Prostate gland (tissue), 2 donors: ENCODE data around the gene UBAC2. TPM values are rescaled to one million over a fixed set of nuclear protein-coding genes. Genes with fewer than 3 reads are reported as not detected.

Experiments used
- DNase-seq: peaks from one replicate; pipeline ENCODE4 v3.0.0-alpha.2; 2019; ENCODE audit warnings: low spot score
- H3K27ac ChIP-seq, 2 donors: fragments of 200-600 bp; sonication (generic); 2 replicates each; pipeline ENCODE4 v1.5.1; 2017 to 2019
- H3K27me3 ChIP-seq: fragments of 200-600 bp; sonication (generic); replicated peaks from 2 replicates; pipeline ENCODE4 v1.5.1; 2019; ENCODE audit not compliant: insufficient read depth
- H3K36me3 ChIP-seq, 2 donors: fragments of 200-600 bp; sonication (generic); 1 replicate in 1 of 2; 2 replicates in 1 of 2; pipeline versions ENCODE4 v1.5.1 to v1.8.1; 2017 to 2019
- H3K4me1 ChIP-seq: fragments of 200-600 bp; sonication (generic); replicated peaks from 2 replicates; pipeline ENCODE4 v1.5.1; 2019
- H3K4me3 ChIP-seq, 2 donors: fragments of 200-600 bp; sonication (generic); 2 replicates each; pipeline ENCODE4 v1.5.1; 2017 to 2019
- H3K9me3 ChIP-seq: fragments of 200-600 bp; sonication (generic); 2 replicates; pipeline ENCODE4 v1.5.1; 2017
- POLR2A ChIP-seq: fragments of 450-650 bp; IDR thresholded peaks from one replicate; pipeline ENCODE4 v1.6.1; 2016; ENCODE audit warnings: antibody characterized with exemption, mild to moderate bottlenecking
- POLR2AphosphoS5 ChIP-seq: sonication (generic); formaldehyde crosslinking; IDR thresholded peaks from one replicate; pipeline ENCODE4 v1.6.1; 2017; ENCODE audit warnings: antibody characterized with exemption
- WGBS: methylation state at CpG from one replicate; pipeline ENCODE4 v1.1.5; 2018; 5-methylcytosine and 5-hydroxymethylcytosine counted together
- intact Hi-C: fragments of 100-400 bp; cut with DNase I; formaldehyde crosslinking; loops from one replicate; pipeline ENCODE4 v1.14.2; 2022
- total RNA-seq, 2 donors: library from RNA; depleted of rRNA; stranded (reverse); fragments of >200 nt; gene quantifications; one replicate each; pipeline ENCODE4 v1.1.0, GENCODE V29; 2016
- TF ChIP-seq, protein P1 (sequence below), 4 experiments: fragments of 200-600 bp in 2 of 4; fragments of 450-650 bp in 2 of 4; sonication (generic) in 2 of 4; IDR thresholded peaks; 1 replicate in 3 of 4; 2 replicates in 1 of 4; pipeline ENCODE4 v1.5.1; 2016 to 2019; ENCODE audit warnings: antibody characterized with exemption in 4 of 4, mild to moderate bottlenecking in 2 of 4, moderate library complexity in 2 of 4

The UBAC2 gene
- total RNA-seq, 2 donors from 2014 or later, result 60.7 to 86.9 TPM

DNA sequence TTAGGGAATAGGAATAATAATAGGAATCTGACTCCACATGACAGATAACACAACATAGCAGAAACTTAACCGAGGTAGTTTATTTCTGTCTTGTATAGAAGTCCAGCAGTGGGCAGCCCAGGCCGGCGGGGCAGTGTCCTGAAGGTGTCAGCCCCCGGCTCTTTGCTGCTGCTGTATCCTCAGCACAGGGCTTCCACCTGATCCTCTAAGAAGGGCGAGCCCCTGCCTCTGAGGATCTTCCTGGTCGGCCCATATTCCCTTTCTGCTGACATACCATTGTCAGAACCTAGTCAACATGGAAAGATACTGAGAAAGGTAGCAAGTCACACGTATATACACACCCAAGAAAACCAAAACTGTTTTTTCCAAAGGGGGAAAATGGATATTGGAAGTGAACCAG is 162.7 kb downstream of the UBAC2 start:
- 86% methylated on average over 7 of the region's 7 CpGs for WGBS
- no peaks in the 10 kb centered on the region for H3K9me3 ChIP-seq
- TF ChIP-seq, protein P1, sequence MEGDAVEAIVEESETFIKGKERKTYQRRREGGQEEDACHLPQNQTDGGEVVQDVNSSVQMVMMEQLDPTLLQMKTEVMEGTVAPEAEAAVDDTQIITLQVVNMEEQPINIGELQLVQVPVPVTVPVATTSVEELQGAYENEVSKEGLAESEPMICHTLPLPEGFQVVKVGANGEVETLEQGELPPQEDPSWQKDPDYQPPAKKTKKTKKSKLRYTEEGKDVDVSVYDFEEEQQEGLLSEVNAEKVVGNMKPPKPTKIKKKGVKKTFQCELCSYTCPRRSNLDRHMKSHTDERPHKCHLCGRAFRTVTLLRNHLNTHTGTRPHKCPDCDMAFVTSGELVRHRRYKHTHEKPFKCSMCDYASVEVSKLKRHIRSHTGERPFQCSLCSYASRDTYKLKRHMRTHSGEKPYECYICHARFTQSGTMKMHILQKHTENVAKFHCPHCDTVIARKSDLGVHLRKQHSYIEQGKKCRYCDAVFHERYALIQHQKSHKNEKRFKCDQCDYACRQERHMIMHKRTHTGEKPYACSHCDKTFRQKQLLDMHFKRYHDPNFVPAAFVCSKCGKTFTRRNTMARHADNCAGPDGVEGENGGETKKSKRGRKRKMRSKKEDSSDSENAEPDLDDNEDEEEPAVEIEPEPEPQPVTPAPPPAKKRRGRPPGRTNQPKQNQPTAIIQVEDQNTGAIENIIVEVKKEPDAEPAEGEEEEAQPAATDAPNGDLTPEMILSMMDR (IDR thresholded peaks at IDR 0.05), result no peak
- no peak for TF ChIP-seq POLR2A
- no peak for TF ChIP-seq POLR2AphosphoS5

DNA sequence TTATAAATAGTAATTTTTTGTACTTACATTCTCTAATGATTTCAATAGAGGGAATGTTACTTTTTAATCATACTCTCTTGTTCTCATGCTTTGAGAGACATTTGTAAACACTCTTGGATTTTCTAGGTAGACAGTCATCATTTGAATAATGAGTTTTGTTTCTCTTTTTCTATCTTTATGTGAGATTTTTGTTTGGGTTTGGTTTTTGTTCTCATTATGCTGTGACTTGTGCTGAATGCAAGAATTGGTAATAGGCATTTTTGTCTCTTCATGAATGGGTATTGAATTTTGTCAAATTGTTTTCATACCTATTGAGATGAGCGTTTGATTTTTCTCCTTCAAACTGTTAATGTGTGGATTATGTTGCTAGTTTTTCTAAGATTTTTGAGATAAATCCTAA is 163.3 kb downstream of the UBAC2 start:
- intact Hi-C loops, result no loop called here
- Histone ChIP-seq H3K27me3 (no peaks in the 10 kb centered on the region), H3K4me1 (no peaks in the 10 kb centered on the region), H3K4me3 (no peak overlapping the region), H3K36me3 (no peaks in the 10 kb centered on the region), H3K9me3 (no peaks in the 10 kb centered on the region), H3K27ac (no peak overlapping the region)
- WGBS, result 79% methylated on average over 1 of the region's 1 CpG
- DNase-seq, result no peak
- TF ChIP-seq, protein P1 (IDR thresholded peaks at IDR 0.05), result no peak
- TF ChIP-seq POLR2AphosphoS5, result no peak
- TF ChIP-seq POLR2A, result no peak

More for the DNA sequence above, 162.7 kb downstream of the UBAC2 start:
- H3K27me3 ChIP-seq, result no peaks in the 10 kb centered on the region
- H3K4me3 ChIP-seq, result no peak overlapping the region
- DNase-seq, result no peak
- no peaks in the 10 kb centered on the region for H3K36me3 ChIP-seq
- H3K4me1 ChIP-seq, result no peaks in the 10 kb centered on the region
- intact Hi-C loops, result no loop called here
- H3K27ac ChIP-seq, result no peak overlapping the region

DNA sequence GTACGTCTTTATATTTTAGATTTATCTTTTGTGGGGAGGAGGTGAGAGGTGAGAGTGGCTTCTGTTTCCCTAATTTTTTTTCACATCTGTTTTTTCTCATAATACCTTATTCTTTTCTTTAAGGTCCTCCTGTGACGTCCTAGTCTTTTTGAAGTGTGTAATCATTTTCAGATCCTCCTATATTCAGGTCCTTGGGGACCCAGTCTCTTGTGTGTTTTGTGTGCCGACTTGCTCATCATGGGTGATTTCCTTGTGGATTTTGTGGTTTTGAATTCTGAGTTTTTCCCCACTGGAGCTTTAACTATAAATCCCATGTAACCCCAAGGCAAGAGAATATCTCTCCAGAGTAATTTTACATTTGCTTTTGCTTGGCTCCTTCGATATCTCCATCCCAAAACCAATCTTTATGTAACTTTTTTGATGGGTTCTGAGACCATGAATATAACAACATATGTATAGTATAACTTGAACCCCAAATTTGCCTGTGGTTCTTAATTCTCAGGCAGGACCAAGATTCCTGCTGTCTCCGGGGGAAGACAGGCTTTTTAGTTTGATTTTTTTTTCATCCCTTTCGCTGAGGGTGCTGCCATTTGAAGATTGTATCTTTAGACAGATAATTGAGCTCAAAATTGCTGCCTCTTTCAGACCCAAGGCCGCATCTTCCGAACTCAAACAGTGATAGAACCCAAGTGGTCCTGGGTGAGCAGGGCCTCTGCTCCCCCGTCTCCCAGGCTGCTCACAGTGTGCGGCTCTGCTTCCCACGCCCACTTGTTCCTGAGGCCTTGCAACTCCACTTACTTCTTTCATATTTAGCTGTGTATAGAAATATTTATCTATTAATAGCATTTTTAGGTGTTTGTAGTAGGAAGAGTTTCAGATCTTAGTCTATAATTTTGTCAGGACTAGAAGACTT is 165.7 kb downstream of the UBAC2 start:
- no peak for DNase-seq

DNA sequence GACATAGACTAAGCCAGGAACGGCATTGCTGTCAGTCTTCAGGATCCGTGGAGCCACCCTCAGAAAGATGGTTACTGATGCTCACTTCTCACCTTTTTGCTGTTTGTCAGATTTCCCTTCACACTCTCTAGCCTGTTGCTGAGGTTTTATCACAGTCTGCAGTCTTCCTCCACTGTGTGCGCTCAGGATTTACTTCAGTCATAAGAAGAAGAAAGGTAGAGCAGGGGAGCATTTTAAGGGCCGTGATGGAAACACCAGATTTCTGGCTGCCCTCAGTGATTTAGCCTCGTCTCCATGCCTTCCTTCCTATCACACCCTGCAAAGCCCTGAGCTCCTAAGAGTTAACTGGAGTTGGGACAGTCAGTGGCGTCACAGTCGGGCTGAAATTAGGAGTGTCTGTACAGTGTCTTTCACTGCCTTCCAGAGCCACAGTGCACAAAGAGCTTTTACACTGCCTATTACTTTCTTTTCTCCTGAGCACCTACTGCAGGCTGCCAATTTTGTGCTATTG is 166.5 kb downstream of the UBAC2 start:
- Histone ChIP-seq H3K9me3 (no peaks in the 10 kb centered on the region), H3K27me3 (no peaks in the 10 kb centered on the region), H3K4me1 (no peaks in the 10 kb centered on the region), H3K4me3 (no peak overlapping the region), H3K27ac (no peak overlapping the region), H3K36me3 (no peaks in the 10 kb centered on the region)
- WGBS, result 89% methylated on average over 7 of the region's 7 CpGs
- no peak for DNase-seq
- no peak for TF ChIP-seq POLR2AphosphoS5
- TF ChIP-seq, protein P1 (IDR thresholded peaks at IDR 0.05), result no peak
- no peak for TF ChIP-seq POLR2A
- intact Hi-C loops, result no loop called here

More for the DNA sequence above, 165.7 kb downstream of the UBAC2 start:
- no peaks in the 10 kb centered on the region for H3K36me3 ChIP-seq
- TF ChIP-seq, protein P1 (IDR thresholded peaks at IDR 0.05), result no peak
- TF ChIP-seq POLR2AphosphoS5 (no peak), POLR2A (no peak)
- no peak overlapping the region for H3K27ac ChIP-seq
- intact Hi-C loops, result no loop called here
- H3K4me3 ChIP-seq, result no peak overlapping the region
- H3K27me3 ChIP-seq, result no peaks in the 10 kb centered on the region
- no peaks in the 10 kb centered on the region for H3K4me1 ChIP-seq
- no peaks in the 10 kb centered on the region for H3K9me3 ChIP-seq
- WGBS, result 86% methylated on average over 11 of the region's 11 CpGs
